Heart left ventricle (tissue), 13 donors: Measurements from ENCODE around the gene MAP6.

Experiments used
- CTCF ChIP-seq, 12 donors: fragments of 200-600 bp; sonication (generic) in 4 of 12; IDR thresholded peaks; one replicate each; pipeline versions ENCODE4 v1.5.0 to v1.8.0; 2018 to 2022; ENCODE audit warnings: antibody characterized with exemption in 12 of 12, mild to moderate bottlenecking in 5 of 12
- POLR2A ChIP-seq, 2 donors: fragments of 450-650 bp; IDR thresholded peaks; one replicate each; pipeline ENCODE4 v1.6.1; 2017; ENCODE audit warnings: antibody characterized with exemption in 2 of 2, mild to moderate bottlenecking in 2 of 2, moderate library complexity in 2 of 2
- donor health status: ischemic (EF 13 %, LVEDD 7.1; RV severe dilation, severe dysfunction).
- donor health status: DM: no; HTN: yes; CAD: no.
- donor health status: DM: no; HTN: no; CAD: no.
- donor health status: ischemic (EF 25% LVEDD 6.9; RV normal size, moderate dysfunction).
- donor health status: ischemic (EF 25% LVEDD 5.7; RV mildly dilated, moderate dysfunction).
- donor health status: ischemic (EF 35%, LVEDD 5.7; RV mildly dilated, moderate dysfunction).
- donor health status: nonischemic (EF 11% LVEDD 7.7; RV severe dilation, severe dysfunction).
- donor health status: DM: yes; HTN: yes; CAD: no.
- donor health status: PGD.
- donor health status: ischemic (EF 29% LVEDD 5.4; RV normal size, mild dysfunction).
- donor health status: nonischemic (EF 23%, LVEDD 6.1; RV moderate dilation, normal function).

GRCh38 chr11:75601494-75601893, 67.3 kb downstream of the MAP6 start:
- TF ChIP-seq CTCF (IDR thresholded peaks at IDR 0.05) (no peak), POLR2A (IDR thresholded peaks at IDR 0.05) (no peak)
